Measurements from ENCODE around the gene CDH13.

The CDH13 gene

DNA sequence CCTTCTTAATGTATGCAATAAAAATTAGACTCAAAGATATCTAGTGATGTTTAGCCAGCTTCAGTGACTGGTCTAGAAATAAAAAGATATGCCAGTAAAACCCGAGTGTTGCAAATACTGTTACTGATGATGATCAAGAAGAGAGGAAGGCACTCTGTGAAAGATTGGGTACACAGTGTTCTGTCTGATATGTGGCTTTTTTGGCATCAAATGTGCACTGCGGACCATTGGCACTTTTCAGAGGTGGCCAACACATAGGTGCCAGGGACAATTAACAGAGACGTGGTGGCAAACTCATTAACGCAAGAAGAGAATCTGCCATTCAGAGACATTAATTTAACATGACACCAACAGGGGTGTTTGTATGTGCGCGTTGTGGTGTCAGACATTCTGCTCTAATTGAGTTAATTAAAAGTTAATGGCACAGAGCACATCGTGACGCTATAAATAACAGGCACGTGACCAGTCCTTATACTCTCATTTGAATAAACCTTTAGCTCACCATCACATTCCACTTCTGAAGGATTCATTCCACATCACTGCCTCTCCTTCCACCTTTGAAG lies 631.7 kb downstream of the CDH13 start:
- TF ChIP-seq POLR2AphosphoS5 (IDR thresholded peaks at IDR 0.05; ENCODE audit: low read depth, low read length), result no peak
- TF ChIP-seq, protein P1, sequence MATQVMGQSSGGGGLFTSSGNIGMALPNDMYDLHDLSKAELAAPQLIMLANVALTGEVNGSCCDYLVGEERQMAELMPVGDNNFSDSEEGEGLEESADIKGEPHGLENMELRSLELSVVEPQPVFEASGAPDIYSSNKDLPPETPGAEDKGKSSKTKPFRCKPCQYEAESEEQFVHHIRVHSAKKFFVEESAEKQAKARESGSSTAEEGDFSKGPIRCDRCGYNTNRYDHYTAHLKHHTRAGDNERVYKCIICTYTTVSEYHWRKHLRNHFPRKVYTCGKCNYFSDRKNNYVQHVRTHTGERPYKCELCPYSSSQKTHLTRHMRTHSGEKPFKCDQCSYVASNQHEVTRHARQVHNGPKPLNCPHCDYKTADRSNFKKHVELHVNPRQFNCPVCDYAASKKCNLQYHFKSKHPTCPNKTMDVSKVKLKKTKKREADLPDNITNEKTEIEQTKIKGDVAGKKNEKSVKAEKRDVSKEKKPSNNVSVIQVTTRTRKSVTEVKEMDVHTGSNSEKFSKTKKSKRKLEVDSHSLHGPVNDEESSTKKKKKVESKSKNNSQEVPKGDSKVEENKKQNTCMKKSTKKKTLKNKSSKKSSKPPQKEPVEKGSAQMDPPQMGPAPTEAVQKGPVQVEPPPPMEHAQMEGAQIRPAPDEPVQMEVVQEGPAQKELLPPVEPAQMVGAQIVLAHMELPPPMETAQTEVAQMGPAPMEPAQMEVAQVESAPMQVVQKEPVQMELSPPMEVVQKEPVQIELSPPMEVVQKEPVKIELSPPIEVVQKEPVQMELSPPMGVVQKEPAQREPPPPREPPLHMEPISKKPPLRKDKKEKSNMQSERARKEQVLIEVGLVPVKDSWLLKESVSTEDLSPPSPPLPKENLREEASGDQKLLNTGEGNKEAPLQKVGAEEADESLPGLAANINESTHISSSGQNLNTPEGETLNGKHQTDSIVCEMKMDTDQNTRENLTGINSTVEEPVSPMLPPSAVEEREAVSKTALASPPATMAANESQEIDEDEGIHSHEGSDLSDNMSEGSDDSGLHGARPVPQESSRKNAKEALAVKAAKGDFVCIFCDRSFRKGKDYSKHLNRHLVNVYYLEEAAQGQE (IDR thresholded peaks at IDR 0.05; ENCODE audit: insufficient read depth in 1 of 2, low read depth in 2 of 2, low read length in 2 of 2), result no peak
- TF ChIP-seq FOXP2 (optimal IDR thresholded peaks at IDR 0.05; ENCODE audit: borderline replicate concordance, extremely low read depth, extremely low read length, insufficient read depth), result no peak
- no peak for TF ChIP-seq TAF1 (IDR thresholded peaks at IDR 0.05; ENCODE audit: borderline replicate concordance, insufficient read depth, low read length)
- no peak for TF ChIP-seq SIN3A (IDR thresholded peaks at IDR 0.05; ENCODE audit: borderline replicate concordance, insufficient read depth, low read length)

DNA sequence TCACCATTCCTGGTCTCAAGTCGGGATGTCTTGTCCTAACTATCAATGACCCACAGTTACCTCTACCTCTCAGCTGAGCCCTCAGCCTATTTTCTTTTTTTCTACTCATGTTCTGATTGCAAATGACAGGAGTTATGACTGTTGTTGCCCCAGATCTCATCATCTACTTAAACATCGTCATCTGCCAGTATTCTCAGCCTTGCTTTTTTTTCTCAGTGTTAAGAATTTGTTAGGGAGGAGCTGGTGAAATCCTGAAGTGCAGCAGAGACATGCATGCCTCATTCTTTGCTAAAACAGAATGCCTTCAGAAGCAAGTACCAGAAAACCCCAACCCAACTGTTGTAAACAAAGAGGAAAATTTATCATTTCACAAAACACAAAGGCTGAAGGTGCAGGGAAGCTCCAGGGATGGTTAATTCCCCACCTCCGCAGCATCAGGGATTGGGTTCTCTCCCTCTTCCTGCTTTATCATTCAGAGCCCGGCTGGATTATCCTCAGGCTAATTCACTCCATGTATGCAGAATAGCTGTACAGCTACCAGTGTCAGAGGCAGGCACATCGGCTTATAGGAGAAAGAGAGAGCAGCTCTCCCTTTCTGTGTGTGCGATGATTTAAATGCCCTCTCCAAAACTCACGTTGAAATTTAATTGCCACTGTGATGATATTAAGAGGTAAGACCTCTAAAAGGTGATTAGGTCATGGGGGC lies 640.2 kb downstream of the CDH13 start:
- TF ChIP-seq FOXP2 (optimal IDR thresholded peaks at IDR 0.05; ENCODE audit: borderline replicate concordance, extremely low read depth, extremely low read length, insufficient read depth) (no peak), SIN3A (IDR thresholded peaks at IDR 0.05; ENCODE audit: borderline replicate concordance, insufficient read depth, low read length) (no peak), POLR2AphosphoS5 (IDR thresholded peaks at IDR 0.05; ENCODE audit: low read depth, low read length) (no peak), TAF1 (IDR thresholded peaks at IDR 0.05; ENCODE audit: borderline replicate concordance, insufficient read depth, low read length) (no peak)
- TF ChIP-seq, protein P1 (IDR thresholded peaks at IDR 0.05; ENCODE audit: insufficient read depth in 1 of 2, low read depth in 2 of 2, low read length in 2 of 2), result no peak

DNA sequence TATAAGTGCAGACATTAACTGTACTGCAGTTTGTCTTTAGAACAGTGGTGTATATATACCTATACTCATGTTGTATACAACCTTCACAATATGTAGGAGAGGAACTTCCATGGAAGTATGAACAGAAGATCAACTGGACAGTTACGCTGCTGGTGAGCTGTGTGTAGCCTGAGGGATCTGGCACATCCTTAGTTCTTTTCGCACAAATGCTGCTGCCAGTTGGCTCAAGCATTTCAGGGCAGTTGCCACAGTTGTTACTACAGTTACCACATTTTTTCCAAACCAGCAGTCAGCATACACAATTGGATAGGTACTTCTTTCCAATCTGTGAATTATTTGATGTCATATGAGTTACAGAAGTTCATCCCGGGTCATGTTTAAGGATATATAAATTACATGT lies 641.4 kb downstream of the CDH13 start:
- no peak for TF ChIP-seq FOXP2 (optimal IDR thresholded peaks at IDR 0.05; ENCODE audit: borderline replicate concordance, extremely low read depth, extremely low read length, insufficient read depth)
- TF ChIP-seq, protein P1 (IDR thresholded peaks at IDR 0.05; ENCODE audit: insufficient read depth in 1 of 2, low read depth in 2 of 2, low read length in 2 of 2), result no peak
- no peak for TF ChIP-seq POLR2AphosphoS5 (IDR thresholded peaks at IDR 0.05; ENCODE audit: low read depth, low read length)
- no peak for TF ChIP-seq SIN3A (IDR thresholded peaks at IDR 0.05; ENCODE audit: borderline replicate concordance, insufficient read depth, low read length)
- no peak for TF ChIP-seq TAF1 (IDR thresholded peaks at IDR 0.05; ENCODE audit: borderline replicate concordance, insufficient read depth, low read length)

DNA sequence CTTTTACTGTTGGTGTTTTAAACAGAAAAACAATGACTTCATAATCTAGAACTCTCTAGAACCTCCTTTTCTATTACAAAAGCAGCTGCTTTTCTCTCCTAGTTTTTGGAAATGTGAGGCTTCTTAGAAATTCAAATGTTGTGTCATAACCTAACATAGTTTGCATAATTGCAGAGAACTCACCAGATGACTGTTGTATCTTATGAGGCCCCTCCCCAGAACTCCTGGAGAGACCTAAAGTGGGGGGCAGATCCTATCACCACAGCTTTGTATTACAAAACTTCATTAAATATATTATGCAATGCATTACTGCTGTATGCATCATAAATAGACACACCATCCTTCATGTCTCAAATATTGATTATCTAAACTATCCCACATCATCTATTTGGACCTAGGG lies 642.3 kb downstream of the CDH13 start:
- TF ChIP-seq, protein P1 (IDR thresholded peaks at IDR 0.05; ENCODE audit: insufficient read depth in 1 of 2, low read depth in 2 of 2, low read length in 2 of 2), result no peak
- no peak for TF ChIP-seq FOXP2 (optimal IDR thresholded peaks at IDR 0.05; ENCODE audit: borderline replicate concordance, extremely low read depth, extremely low read length, insufficient read depth)
- no peak for TF ChIP-seq POLR2AphosphoS5 (IDR thresholded peaks at IDR 0.05; ENCODE audit: low read depth, low read length)
- no peak for TF ChIP-seq TAF1 (IDR thresholded peaks at IDR 0.05; ENCODE audit: borderline replicate concordance, insufficient read depth, low read length)
- no peak for TF ChIP-seq SIN3A (IDR thresholded peaks at IDR 0.05; ENCODE audit: borderline replicate concordance, insufficient read depth, low read length)
